ENCODE measurements around the gene NRBP1.
A peak's percentile ranks its signal among the peaks of the same experiment; 100 is the strongest.

NRBP1 gene

GRCh38 chr2:27428213-27428977 lies at the start of gene NRBP1:
TSS of gene NRBP1 (plus strand) at chr2:27428631. CDS start at chr2:27433274, 4,643 bp downstream.
- FAIRE-seq = no peak

GRCh38 chr2:27378809-27379290 lies 49.6 kb upstream of the NRBP1 start:
- no peak for FAIRE-seq

- FAIRE-seq = no peak
These were observed 49.0 kb upstream of the NRBP1 start for GRCh38 chr2:27379383-27379835.

- FAIRE-seq = peak; percentile 5
These were observed 48.4 kb upstream of the NRBP1 start for GRCh38 chr2:27379836-27380625.

- no peak for FAIRE-seq
These were observed 47.5 kb upstream of the NRBP1 start, which contains the start of gene ZNF513 for GRCh38 chr2:27380626-27381545. TSS of gene ZNF513 (minus strand) at chr2:27380734. CDS start at chr2:27380526, 208 bp downstream.

- FAIRE-seq = no peak
These were observed 46.8 kb upstream of the NRBP1 start for GRCh38 chr2:27381577-27382181.

GRCh38 chr2:27390822-27391679 lies 37.4 kb upstream of the NRBP1 start:
- FAIRE-seq = no peak

- FAIRE-seq = no peak
These were observed 35.2 kb upstream of the NRBP1 start for GRCh38 chr2:27393225-27393624.

- FAIRE-seq = no peak
These were observed 29.5 kb upstream of the NRBP1 start for GRCh38 chr2:27398962-27399361.

GRCh38 chr2:27400348-27401135 lies 27.9 kb upstream of the NRBP1 start:
- no peak for FAIRE-seq

- peak; percentile 90 for FAIRE-seq
These were observed 20.5 kb upstream of the NRBP1 start for GRCh38 chr2:27407798-27408491.

GRCh38 chr2:27408601-27409320 lies 19.7 kb upstream of the NRBP1 start:
- no peak for FAIRE-seq

- FAIRE-seq = no peak
These were observed 18.9 kb upstream of the NRBP1 start, which contains the start of gene PPM1G for GRCh38 chr2:27409321-27410073. TSS of gene PPM1G (minus strand) at chr2:27409591. CDS start at chr2:27409422, 169 bp downstream.

GRCh38 chr2:27412419-27413152 lies 15.8 kb upstream of the NRBP1 start:
- FAIRE-seq = no peak

- FAIRE-seq = no peak
These were observed 12.3 kb upstream of the NRBP1 start for GRCh38 chr2:27416151-27416550.

- FAIRE-seq = no peak
These were observed 7.4 kb upstream of the NRBP1 start for GRCh38 chr2:27420996-27421395.

GRCh38 chr2:27421660-27422250 lies 6.7 kb upstream of the NRBP1 start:
- FAIRE-seq = no peak

Data from islet of Langerhans (tissue), 1 donor.